A549 (cell line): ENCODE data around the gene SBNO2. TPM values are rescaled to one million over a fixed set of nuclear protein-coding genes. Genes with fewer than 3 reads are reported as not detected.

Experiments
- ATAC-seq, 2 experiments: fragments of 200-7000 bp in 1 of 2; fragments of >200 bp in 1 of 2; cut with Nextera tagmentation in 1 of 2; cut with Tn5 transposase in 1 of 2; 3 replicates each; pipeline versions ENCODE4 v1.8.0 to v1.9.1; 2018 to 2020; ENCODE audit warnings: mild to moderate bottlenecking in 1 of 2, moderate library complexity in 1 of 2
- CTCF ChIA-PET: fragments of 300-600 bp; sonication (Branson Sonifier 250); formaldehyde crosslinking; extraction: SDS; loops from one replicate; lab custom pipeline; 2021; ENCODE audit warnings: antibody characterized with exemption, inconsistent platforms; lab: Yijun Ruan, JAX
- POLR2A ChIA-PET: fragments of 350-600 bp; formaldehyde crosslinking; extraction: SDS; loops from one replicate; lab custom pipeline; 2021; ENCODE audit warnings: antibody characterized with exemption, inconsistent platforms; lab: Yijun Ruan, JAX
- DNase-seq, 2 experiments: peaks; one replicate each; pipeline versions ENCODE4 v3.0.0 to v3.0.0-alpha.2; 2011 to 2016; ENCODE audit warnings: low read depth in 1 of 2, low spot score in 1 of 2
- FAIRE-seq: peaks from 2 replicates; lab custom pipeline; 2011; peaks lifted over from hg19 to GRCh38; lab: Jason Lieb, UNC
- H3K27ac ChIP-seq, 2 experiments: fragments of >200 bp; sonication (Bioruptor Twin); formaldehyde crosslinking; 3 replicates each; pipeline ENCODE4 v1.5.1; 2016 to 2017
- H3K4me1 ChIP-seq: fragments of >200 bp; sonication (Bioruptor Twin); formaldehyde crosslinking; 3 replicates; pipeline ENCODE4 v1.6.1; 2016
- H3K4me2 ChIP-seq: fragments of >200 bp; sonication (Bioruptor Twin); formaldehyde crosslinking; 3 replicates; pipeline ENCODE4 v1.6.1; 2016
- H3K4me3 ChIP-seq: fragments of >200 bp; sonication (Bioruptor Twin); formaldehyde crosslinking; 3 replicates; pipeline ENCODE4 v1.5.1; 2016
- H3K9me3 ChIP-seq: fragments of >200 bp; sonication (Bioruptor Twin); formaldehyde crosslinking; 3 replicates; pipeline ENCODE4 v1.6.1; 2016
- CBX2 ChIP-seq: fragments of 200-600 bp; sonication (generic); IDR thresholded peaks from 2 replicates; pipeline ENCODE4 v1.6.1; 2016; ENCODE audit warnings: low read depth, mild to moderate bottlenecking, borderline replicate concordance
- CEBPB ChIP-seq, 2 experiments: fragments of >200 bp in 1 of 2; sonication (Bioruptor Twin) in 1 of 2; formaldehyde crosslinking in 1 of 2; IDR thresholded peaks; 2 replicates each; pipeline ENCODE4 v1.6.1; 2012 to 2016
- CHD4 ChIP-seq: fragments of 200-600 bp; sonication (generic); IDR thresholded peaks from 2 replicates; pipeline ENCODE4 v1.6.1; 2016; ENCODE audit warnings: antibody characterized with exemption, mild to moderate bottlenecking, borderline replicate concordance
- EHF ChIP-seq: fragments of 250-450 bp; sonication (Bioruptor Pico); IDR thresholded peaks from 2 replicates; pipeline ENCODE4 v1.5.0; 2020; ENCODE audit warnings: mild to moderate bottlenecking
- HOXA7 ChIP-seq: fragments of 250-450 bp; sonication (Bioruptor Pico); IDR thresholded peaks from 2 replicates; pipeline ENCODE4 v1.5.0; 2020; ENCODE audit warnings: mild to moderate bottlenecking, moderate library complexity
- JUN ChIP-seq, 2 experiments: fragments of >200 bp; sonication (Bioruptor Twin); formaldehyde crosslinking; IDR thresholded peaks; 2 replicates in 1 of 2; 3 replicates in 1 of 2; pipeline ENCODE4 v1.6.1; 2016 to 2017
- MAFK ChIP-seq: fragments of 450-650 bp; IDR thresholded peaks from 2 replicates; pipeline ENCODE4 v1.6.1; 2014; ENCODE audit not compliant: partially characterized antibody
- MYC ChIP-seq: IDR thresholded peaks from 2 replicates; pipeline ENCODE4 v1.6.1; 2012; ENCODE audit warnings: mild to moderate bottlenecking, inconsistent platforms, low read length, improper control_type of control experiment, borderline replicate concordance
- RNF2 ChIP-seq: fragments of 200-600 bp; sonication (generic); IDR thresholded peaks from 2 replicates; pipeline ENCODE4 v1.6.1; 2016; ENCODE audit warnings: low read depth, mild to moderate bottlenecking, antibody characterized with exemption, moderate library complexity, borderline replicate concordance
- ZNF302 ChIP-seq: fragments of 250-450 bp; sonication (Bioruptor Pico); IDR thresholded peaks from 2 replicates; pipeline ENCODE4 v1.9.0; 2021; ENCODE audit warnings: inconsistent platforms, mild to moderate bottlenecking, moderate library complexity
- ZSCAN20 ChIP-seq: fragments of 250-450 bp; sonication (Bioruptor Pico); IDR thresholded peaks from 2 replicates; pipeline ENCODE4 v1.8.0; 2022; ENCODE audit warnings: mild to moderate bottlenecking, moderate library complexity
- WGBS: methylation state at CpG from one replicate; pipeline ENCODE4 v1.1.6; 2017; ENCODE audit errors: missing lambda C conversion rate; 5-methylcytosine and 5-hydroxymethylcytosine counted together
- polyA plus RNA-seq, 4 experiments: library from polyadenylated mRNA; depleted of rRNA in 3 of 4; stranded (reverse); fragments of >200 nt; fragmentation: RNase III in 1 of 4; extraction: RNeasy Plus Mini Kit Qiagen cat#74134 plus additional on column Dnase treatment in 1 of 4; gene quantifications; 2 replicates in 3 of 4; 3 replicates in 1 of 4; pipeline ENCODE4 v1.2.3, GENCODE V29; 2011 to 2017
- TF ChIP-seq, protein P1 (sequence below): IDR thresholded peaks from 2 replicates; pipeline ENCODE4 v1.6.1; 2012; ENCODE audit warnings: low read depth, borderline replicate concordance
- TF ChIP-seq, protein P2 (sequence below): fragments of 450-650 bp; IDR thresholded peaks from 2 replicates; pipeline ENCODE4 v1.6.1; 2014; ENCODE audit warnings: antibody characterized with exemption

The SBNO2 gene
- polyA plus RNA-seq, 2 of the 4 experiments (the other 2 are of a cell fraction): 6.8 to 27.0 TPM

DNA sequence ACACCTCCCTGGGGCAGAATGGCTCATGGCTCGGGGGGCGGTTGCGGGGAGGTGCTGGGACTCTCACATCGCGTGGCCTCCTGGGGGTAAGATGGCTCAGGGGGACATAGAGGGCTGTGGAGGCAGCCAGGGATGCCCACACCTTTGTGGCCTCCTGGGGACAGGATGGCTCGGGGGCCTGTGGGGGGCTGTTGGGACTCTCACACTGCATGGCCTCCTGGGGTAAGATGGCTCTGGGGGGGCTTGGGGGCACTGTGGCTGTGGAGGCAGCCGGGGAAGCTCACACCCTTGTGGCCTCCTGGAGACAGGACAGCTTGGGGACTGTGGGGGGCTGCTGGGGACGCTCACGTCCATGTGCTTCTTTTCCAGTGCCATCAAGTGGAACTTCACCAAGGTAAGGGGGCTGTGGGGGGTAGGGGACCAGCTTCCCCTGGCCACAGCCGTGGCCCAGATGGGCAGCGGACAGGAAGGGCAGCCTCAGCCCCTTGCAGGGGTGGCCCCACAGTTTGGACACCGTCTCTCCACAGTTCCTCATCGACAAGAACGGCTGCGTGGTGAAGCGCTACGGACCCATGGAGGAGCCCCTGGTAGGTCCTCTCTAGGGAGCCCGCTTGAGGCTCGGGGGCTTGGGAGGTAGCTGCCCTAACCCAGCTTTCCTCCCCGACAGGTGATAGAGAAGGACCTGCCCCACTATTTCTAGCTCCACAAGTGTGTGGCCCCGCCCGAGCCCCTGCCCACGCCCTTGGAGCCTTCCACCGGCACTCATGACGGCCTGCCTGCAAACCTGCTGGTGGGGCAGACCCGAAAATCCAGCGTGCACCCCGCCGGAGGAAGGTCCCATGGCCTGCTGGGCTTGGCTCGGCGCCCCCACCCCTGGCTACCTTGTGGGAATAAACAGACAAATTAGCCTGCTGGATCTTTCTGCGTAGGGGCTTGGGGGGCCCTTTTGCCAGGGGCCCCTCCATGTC is 67.9 kb downstream of the SBNO2 start:
- H3K4me2 ChIP-seq: peak overlapping the region; percentile 84

DNA sequence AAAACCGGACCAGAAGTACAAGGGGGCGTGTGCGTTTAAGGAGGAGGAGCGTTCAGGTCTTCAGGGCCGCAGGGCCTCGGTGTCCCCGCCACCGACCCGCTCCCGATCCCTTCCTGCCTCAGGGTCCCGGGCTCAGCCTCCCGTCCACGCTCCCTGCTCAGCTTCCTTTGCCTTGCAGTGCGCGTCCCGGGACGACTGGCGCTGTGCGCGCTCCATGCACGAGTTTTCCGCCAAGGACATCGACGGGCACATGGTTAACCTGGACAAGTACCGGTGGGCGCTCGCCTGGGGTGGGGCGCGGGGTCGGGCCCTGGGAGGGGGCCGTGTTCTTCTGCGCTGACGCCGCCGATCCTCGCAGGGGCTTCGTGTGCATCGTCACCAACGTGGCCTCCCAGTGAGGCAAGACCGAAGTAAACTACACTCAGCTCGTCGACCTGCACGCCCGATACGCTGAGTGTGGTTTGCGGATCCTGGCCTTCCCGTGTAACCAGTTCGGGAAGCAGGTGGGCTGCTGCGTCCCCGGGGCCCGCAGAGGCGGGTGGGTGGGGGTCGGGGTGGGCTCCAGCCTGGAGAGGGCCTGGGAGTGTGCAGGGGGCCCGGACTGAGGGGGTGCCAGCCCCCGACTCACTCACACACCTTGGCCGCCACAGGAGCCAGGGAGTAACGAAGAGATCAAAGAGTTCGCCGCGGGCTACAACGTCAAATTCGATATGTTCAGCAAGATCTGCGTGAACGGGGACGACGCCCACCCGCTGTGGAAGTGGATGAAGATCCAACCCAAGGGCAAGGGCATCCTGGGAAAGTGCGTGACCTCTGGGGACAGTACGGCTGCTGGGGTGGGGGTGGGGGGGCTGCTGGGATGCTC is 68.8 kb downstream of the SBNO2 start:
- FAIRE-seq: no peak
- Histone ChIP-seq H3K4me3 (peak overlapping the region; percentile 70), H3K4me2 (peak overlapping the region; percentile 84), H3K4me1 (peaks cover 50% of the 10 kb centered on the region), H3K27ac (peak overlapping the region; percentile 88 to 100), H3K9me3 (peaks cover 3% of the 10 kb centered on the region; the same call in 2 of the 3 replicates)
- CTCF ChIA-PET: interaction anchor here (0.6 to 1.7 kb wide), 3 partner anchors 48 to 116 kb away, joined by 4 to 5 read pairs (median 4); no protein-coding TSS in a partner anchor
- WGBS: 57% methylated on average over 23 of the region's 69 CpGs
- peak in 1 of 2 experiments; percentile 57 for DNase-seq
- POLR2A ChIA-PET: interaction anchor here (0.7 to 1.4 kb wide), 3 partner anchors 8 to 64 kb away, joined by 3 to 4 read pairs (median 3); no protein-coding TSS in a partner anchor
- no peak for ATAC-seq
- no peak for TF ChIP-seq ZSCAN20 (CRISPR knock-in tag)
- 0 out of 5 replicates have a peak, but pooled peaks of 1 of the 2 experiments have one; percentile 13 for TF ChIP-seq JUN (IDR thresholded peaks at IDR 0.05)

More for the DNA sequence above, 67.9 kb downstream of the SBNO2 start:
- POLR2A ChIA-PET: interaction anchor here (0.9 kb wide), 1 partner anchor 31 kb away, joined by 4 read pairs; no protein-coding TSS in a partner anchor
- no peak for TF ChIP-seq EHF (CRISPR knock-in tag)
- Histone ChIP-seq H3K4me3 (no peak overlapping the region), H3K4me1 (peaks cover 53% of the 10 kb centered on the region), H3K9me3 (no peaks in the 10 kb centered on the region), H3K27ac (peak overlapping the region in 1 of 2 experiments; percentile 78; a peak in 3 of 6 replicates)
- no peak for ATAC-seq
- CTCF ChIA-PET: interaction anchor here (0.7 to 1.8 kb wide), 5 partner anchors 35 to 135 kb away, joined by 3 to 5 read pairs (median 3); no protein-coding TSS in a partner anchor
- 64% methylated on average over 8 of the region's 32 CpGs for WGBS
- no peak for DNase-seq
- no peak for FAIRE-seq

DNA sequence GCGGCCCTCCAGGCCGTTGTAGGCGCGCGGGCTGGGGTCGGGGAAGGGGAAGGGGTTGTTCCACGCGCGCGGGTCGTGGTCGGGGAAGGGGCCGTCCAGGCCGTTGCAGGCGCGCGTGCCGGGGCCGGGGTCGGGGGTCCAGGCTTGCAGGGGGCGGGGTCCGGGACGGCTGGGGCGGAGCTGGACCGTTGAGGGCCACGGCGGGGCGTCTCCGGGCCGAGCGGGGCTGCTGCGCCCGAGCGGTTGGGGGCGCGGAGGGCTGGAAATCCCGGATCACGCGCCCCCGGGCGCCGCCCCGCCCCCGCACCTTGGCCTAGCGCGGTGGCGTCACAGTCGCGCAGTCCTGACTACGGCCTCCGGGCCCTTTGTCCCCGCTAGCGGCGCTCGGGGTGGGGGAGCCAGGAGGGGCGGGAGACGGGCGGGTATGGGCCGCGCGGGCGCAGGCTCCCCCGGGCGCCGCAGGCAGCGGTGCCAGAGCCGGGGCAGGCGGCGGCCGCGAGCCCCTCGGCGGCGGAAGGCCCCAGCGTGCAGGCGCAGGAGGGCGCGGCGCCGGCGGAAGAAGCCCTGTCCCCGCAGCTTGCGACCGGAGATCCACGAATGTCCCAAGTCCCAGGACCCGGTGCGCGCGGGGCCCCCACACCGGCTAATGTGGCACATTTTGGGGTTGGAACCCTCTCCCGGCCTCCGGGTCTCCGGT is 69.6 kb downstream of the SBNO2 start:
- Histone ChIP-seq H3K27ac (peak overlapping the region; percentile 88 to 100), H3K9me3 (peaks cover 11% of the 10 kb centered on the region), H3K4me3 (peak overlapping the region; percentile 70), H3K4me1 (peaks cover 50% of the 10 kb centered on the region), H3K4me2 (peak overlapping the region; percentile 84)
- TF ChIP-seq HOXA7 (CRISPR knock-in tag) (no peak), CBX2 (no peak), MAFK (no peak), JUN (IDR thresholded peaks at IDR 0.05) (peak in 1 of 2 experiments; percentile 30; a peak in 2 of 5 replicates), MYC (no peak), ZNF302 (CRISPR knock-in tag) (no peak), CEBPB (IDR thresholded peaks at IDR 0.05) (no peak), CHD4 (no peak), RNF2 (no peak)
- TF ChIP-seq, protein P1, sequence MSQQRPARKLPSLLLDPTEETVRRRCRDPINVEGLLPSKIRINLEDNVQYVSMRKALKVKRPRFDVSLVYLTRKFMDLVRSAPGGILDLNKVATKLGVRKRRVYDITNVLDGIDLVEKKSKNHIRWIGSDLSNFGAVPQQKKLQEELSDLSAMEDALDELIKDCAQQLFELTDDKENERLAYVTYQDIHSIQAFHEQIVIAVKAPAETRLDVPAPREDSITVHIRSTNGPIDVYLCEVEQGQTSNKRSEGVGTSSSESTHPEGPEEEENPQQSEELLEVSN: 0 out of 2 replicates have a peak, but pooled peaks have one; percentile 33
- TF ChIP-seq, protein P2, sequence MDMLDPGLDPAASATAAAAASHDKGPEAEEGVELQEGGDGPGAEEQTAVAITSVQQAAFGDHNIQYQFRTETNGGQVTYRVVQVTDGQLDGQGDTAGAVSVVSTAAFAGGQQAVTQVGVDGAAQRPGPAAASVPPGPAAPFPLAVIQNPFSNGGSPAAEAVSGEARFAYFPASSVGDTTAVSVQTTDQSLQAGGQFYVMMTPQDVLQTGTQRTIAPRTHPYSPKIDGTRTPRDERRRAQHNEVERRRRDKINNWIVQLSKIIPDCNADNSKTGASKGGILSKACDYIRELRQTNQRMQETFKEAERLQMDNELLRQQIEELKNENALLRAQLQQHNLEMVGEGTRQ: no peak
- peak in 1 of 2 experiments; percentile 70 for DNase-seq
- WGBS: no CpG with 5 or more reads among the region's 93 CpGs
- peak; percentile 30 to 41 for ATAC-seq
- POLR2A ChIA-PET: interaction anchor here (0.6 to 1.4 kb wide), 8 partner anchors 9 to 174 kb away, joined by 3 to 4 read pairs (median 3); partner anchors contain the start of genes POLR2E and TMEM259
- no peak for FAIRE-seq
- CTCF ChIA-PET: interaction anchor here (0.6 to 1.3 kb wide), 2 partner anchors 47 to 90 kb away, joined by 4 read pairs; no protein-coding TSS in a partner anchor
